ENCODE data around the gene YPEL1. TPM values are rescaled to one million over a fixed set of nuclear protein-coding genes. Genes with fewer than 3 reads are reported as not detected.
A peak's percentile ranks its signal among the peaks of the same experiment; 100 is the strongest.

Gene YPEL1
- total and polyA plus RNA-seq, 2 of the 13 experiments (the other 11 are each of a cell fraction or from before 2014, with no cell fraction given), result 0.33 to 2.5 TPM

DNA sequence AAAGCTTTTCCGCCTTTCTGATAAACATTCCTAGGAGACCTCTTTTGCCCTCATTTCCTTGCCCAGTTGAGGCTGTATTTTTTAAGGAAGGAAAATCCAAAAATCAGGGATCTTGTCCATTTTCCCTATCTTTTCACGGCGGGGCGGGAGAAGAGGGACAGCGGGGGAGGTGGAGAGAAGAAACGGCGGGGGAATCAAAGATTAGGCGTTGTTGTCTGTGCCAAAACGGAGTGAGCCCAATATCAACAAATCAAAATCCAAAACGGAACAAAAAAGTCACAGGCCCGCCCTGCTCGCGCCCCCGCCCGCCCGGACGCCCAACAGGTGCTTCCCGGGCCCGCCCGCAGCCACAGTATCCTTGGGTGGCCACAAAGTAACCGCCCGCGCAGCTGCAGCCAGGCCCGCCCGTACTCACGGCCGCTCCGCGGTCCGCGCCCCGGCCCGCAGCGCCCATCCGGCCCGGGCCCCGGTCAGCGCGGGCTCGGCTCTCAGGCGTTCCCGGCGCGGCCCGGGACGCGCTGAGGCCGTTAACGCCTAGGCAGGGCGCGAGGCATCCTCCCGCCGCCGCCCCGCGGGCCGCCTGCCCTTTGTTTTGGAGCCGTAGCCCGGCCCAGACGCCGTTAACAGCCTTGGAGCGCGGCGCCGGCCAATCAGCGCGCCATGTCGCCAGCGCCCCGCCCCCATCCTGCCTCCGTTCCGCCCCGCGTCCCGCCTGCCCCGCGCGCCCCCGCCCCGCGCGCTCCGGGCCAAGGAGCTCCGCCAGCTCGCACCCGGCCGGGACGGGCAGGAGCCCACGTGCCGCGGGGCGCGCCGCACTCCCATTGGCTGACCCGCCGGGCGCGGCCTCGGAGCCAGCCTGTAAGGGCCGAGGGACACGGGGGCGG, at the start of gene YPEL1 (continued):
- TF ChIP-seq, protein P1, sequence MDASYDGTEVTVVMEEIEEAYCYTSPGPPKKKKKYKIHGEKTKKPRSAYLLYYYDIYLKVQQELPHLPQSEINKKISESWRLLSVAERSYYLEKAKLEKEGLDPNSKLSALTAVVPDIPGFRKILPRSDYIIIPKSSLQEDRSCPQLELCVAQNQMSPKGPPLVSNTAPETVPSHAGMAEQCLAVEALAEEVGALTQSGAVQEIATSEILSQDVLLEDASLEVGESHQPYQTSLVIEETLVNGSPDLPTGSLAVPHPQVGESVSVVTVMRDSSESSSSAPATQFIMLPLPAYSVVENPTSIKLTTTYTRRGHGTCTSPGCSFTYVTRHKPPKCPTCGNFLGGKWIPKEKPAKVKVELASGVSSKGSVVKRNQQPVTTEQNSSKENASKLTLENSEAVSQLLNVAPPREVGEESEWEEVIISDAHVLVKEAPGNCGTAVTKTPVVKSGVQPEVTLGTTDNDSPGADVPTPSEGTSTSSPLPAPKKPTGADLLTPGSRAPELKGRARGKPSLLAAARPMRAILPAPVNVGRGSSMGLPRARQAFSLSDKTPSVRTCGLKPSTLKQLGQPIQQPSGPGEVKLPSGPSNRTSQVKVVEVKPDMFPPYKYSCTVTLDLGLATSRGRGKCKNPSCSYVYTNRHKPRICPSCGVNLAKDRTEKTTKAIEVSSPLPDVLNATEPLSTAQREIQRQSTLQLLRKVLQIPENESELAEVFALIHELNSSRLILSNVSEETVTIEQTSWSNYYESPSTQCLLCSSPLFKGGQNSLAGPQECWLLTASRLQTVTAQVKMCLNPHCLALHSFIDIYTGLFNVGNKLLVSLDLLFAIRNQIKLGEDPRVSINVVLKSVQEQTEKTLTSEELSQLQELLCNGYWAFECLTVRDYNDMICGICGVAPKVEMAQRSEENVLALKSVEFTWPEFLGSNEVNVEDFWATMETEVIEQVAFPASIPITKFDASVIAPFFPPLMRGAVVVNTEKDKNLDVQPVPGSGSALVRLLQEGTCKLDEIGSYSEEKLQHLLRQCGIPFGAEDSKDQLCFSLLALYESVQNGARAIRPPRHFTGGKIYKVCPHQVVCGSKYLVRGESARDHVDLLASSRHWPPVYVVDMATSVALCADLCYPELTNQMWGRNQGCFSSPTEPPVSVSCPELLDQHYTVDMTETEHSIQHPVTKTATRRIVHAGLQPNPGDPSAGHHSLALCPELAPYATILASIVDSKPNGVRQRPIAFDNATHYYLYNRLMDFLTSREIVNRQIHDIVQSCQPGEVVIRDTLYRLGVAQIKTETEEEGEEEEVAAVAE (CRISPR knock-in tag; IDR thresholded peaks at IDR 0.05; ENCODE audit: borderline replicate concordance), result no peak
- TF ChIP-seq KLF15 (CRISPR knock-in tag; IDR thresholded peaks at IDR 0.05; ENCODE audit: borderline replicate concordance), result 0 out of 2 replicates have a peak, but pooled peaks have one; percentile 74
- TF ChIP-seq, protein P2, sequence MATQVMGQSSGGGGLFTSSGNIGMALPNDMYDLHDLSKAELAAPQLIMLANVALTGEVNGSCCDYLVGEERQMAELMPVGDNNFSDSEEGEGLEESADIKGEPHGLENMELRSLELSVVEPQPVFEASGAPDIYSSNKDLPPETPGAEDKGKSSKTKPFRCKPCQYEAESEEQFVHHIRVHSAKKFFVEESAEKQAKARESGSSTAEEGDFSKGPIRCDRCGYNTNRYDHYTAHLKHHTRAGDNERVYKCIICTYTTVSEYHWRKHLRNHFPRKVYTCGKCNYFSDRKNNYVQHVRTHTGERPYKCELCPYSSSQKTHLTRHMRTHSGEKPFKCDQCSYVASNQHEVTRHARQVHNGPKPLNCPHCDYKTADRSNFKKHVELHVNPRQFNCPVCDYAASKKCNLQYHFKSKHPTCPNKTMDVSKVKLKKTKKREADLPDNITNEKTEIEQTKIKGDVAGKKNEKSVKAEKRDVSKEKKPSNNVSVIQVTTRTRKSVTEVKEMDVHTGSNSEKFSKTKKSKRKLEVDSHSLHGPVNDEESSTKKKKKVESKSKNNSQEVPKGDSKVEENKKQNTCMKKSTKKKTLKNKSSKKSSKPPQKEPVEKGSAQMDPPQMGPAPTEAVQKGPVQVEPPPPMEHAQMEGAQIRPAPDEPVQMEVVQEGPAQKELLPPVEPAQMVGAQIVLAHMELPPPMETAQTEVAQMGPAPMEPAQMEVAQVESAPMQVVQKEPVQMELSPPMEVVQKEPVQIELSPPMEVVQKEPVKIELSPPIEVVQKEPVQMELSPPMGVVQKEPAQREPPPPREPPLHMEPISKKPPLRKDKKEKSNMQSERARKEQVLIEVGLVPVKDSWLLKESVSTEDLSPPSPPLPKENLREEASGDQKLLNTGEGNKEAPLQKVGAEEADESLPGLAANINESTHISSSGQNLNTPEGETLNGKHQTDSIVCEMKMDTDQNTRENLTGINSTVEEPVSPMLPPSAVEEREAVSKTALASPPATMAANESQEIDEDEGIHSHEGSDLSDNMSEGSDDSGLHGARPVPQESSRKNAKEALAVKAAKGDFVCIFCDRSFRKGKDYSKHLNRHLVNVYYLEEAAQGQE (IDR thresholded peaks at IDR 0.05; ENCODE audit: borderline replicate concordance in 1 of 2, low read depth in 1 of 2, low read length in 2 of 2), result no peak
- TF ChIP-seq, protein P3, sequence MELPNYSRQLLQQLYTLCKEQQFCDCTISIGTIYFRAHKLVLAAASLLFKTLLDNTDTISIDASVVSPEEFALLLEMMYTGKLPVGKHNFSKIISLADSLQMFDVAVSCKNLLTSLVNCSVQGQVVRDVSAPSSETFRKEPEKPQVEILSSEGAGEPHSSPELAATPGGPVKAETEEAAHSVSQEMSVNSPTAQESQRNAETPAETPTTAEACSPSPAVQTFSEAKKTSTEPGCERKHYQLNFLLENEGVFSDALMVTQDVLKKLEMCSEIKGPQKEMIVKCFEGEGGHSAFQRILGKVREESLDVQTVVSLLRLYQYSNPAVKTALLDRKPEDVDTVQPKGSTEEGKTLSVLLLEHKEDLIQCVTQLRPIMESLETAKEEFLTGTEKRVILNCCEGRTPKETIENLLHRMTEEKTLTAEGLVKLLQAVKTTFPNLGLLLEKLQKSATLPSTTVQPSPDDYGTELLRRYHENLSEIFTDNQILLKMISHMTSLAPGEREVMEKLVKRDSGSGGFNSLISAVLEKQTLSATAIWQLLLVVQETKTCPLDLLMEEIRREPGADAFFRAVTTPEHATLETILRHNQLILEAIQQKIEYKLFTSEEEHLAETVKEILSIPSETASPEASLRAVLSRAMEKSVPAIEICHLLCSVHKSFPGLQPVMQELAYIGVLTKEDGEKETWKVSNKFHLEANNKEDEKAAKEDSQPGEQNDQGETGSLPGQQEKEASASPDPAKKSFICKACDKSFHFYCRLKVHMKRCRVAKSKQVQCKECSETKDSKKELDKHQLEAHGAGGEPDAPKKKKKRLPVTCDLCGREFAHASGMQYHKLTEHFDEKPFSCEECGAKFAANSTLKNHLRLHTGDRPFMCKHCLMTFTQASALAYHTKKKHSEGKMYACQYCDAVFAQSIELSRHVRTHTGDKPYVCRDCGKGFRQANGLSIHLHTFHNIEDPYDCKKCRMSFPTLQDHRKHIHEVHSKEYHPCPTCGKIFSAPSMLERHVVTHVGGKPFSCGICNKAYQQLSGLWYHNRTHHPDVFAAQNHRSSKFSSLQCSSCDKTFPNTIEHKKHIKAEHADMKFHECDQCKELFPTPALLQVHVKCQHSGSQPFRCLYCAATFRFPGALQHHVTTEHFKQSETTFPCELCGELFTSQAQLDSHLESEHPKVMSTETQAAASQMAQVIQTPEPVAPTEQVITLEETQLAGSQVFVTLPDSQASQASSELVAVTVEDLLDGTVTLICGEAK (IDR thresholded peaks at IDR 0.05), result no peak
- TF ChIP-seq, protein P3 (CRISPR knock-in tag; IDR thresholded peaks at IDR 0.05), result no peak
- TF ChIP-seq, protein P4, sequence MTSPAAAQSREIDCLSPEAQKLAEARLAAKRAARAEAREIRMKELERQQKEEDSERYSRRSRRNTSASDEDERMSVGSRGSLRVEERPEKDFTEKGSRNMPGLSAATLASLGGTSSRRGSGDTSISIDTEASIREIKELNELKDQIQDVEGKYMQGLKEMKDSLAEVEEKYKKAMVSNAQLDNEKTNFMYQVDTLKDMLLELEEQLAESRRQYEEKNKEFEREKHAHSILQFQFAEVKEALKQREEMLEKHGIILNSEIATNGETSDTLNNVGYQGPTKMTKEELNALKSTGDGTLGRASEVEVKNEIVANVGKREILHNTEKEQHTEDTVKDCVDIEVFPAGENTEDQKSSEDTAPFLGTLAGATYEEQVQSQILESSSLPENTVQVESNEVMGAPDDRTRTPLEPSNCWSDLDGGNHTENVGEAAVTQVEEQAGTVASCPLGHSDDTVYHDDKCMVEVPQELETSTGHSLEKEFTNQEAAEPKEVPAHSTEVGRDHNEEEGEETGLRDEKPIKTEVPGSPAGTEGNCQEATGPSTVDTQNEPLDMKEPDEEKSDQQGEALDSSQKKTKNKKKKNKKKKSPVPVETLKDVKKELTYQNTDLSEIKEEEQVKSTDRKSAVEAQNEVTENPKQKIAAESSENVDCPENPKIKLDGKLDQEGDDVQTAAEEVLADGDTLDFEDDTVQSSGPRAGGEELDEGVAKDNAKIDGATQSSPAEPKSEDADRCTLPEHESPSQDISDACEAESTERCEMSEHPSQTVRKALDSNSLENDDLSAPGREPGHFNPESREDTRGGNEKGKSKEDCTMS (CRISPR knock-in tag; conservative IDR thresholded peaks at IDR 0.05), result no peak

Data from HepG2 (cell line).